ENCODE results near the gene GORASP1. TPM values are rescaled to one million over a fixed set of nuclear protein-coding genes. Genes with fewer than 3 reads are reported as not detected.

Gene GORASP1
- total and polyA plus RNA-seq, 4 donors = 11.8 to 39.4 (median 19.3) TPM

GRCh38 chr3:39126532-39127071, 19.2 kb upstream of the GORASP1 start:
- H3K4me1 ChIP-seq (ENCODE audit: control insufficient read depth in 4 of 4, insufficient read depth in 4 of 4, low read length in 3 of 4) = no peaks in the 10 kb centered on the region
- TF ChIP-seq MAX (IDR thresholded peaks at IDR 0.05) (no peak), NR2F2 (IDR thresholded peaks at IDR 0.05) (no peak), HNF4A (conservative IDR thresholded peaks at IDR 0.05) (no peak), RXRA (IDR thresholded peaks at IDR 0.05) (no peak), CTCF (IDR thresholded peaks at IDR 0.05; ENCODE audit: low read depth, low read length, missing input control) (peak; percentile 57), RAD21 (IDR thresholded peaks at IDR 0.05) (peak; percentile 91 to 96)
- no peak for DNase-seq (ENCODE audit: low spot score)
- H3K9ac ChIP-seq (ENCODE audit: low read depth in 1 of 2, low read length in 2 of 2) = no peak overlapping the region
- no peak overlapping the region for H3K27ac ChIP-seq (ENCODE audit: low read depth in 1 of 2, low read length in 2 of 2)
- 66% methylated on average over 6 of the region's 6 CpGs for WGBS
- H3K9me3 ChIP-seq (ENCODE audit: control insufficient read depth in 4 of 4, low read length in 3 of 4) = no peaks in the 10 kb centered on the region
- no peaks in the 10 kb centered on the region for H3K27me3 ChIP-seq (ENCODE audit: control insufficient read depth in 4 of 4, insufficient read depth in 4 of 4, low read length in 3 of 4)
- H3K4me3 ChIP-seq (ENCODE audit: low read depth in 1 of 3, low read length in 3 of 3) = no peak overlapping the region
- no peaks in the 10 kb centered on the region for H3K36me3 ChIP-seq (ENCODE audit: control insufficient read depth in 4 of 4, insufficient read depth in 3 of 4, low read depth in 1 of 4, low read length in 3 of 4)

- 72% methylated on average over 12 of the region's 12 CpGs for WGBS
- Histone ChIP-seq H3K36me3 (ENCODE audit: control insufficient read depth in 4 of 4, insufficient read depth in 3 of 4, low read depth in 1 of 4, low read length in 3 of 4) (no peaks in the 10 kb centered on the region), H3K27me3 (ENCODE audit: control insufficient read depth in 4 of 4, insufficient read depth in 4 of 4, low read length in 3 of 4) (no peaks in the 10 kb centered on the region), H3K4me1 (ENCODE audit: control insufficient read depth in 4 of 4, insufficient read depth in 4 of 4, low read length in 3 of 4) (no peaks in the 10 kb centered on the region), H3K9me3 (ENCODE audit: control insufficient read depth in 4 of 4, low read length in 3 of 4) (no peaks in the 10 kb centered on the region), H3K9ac (ENCODE audit: low read depth in 1 of 2, low read length in 2 of 2) (no peak overlapping the region), H3K27ac (ENCODE audit: low read depth in 1 of 2, low read length in 2 of 2) (no peak overlapping the region), H3K4me3 (ENCODE audit: low read depth in 1 of 3, low read length in 3 of 3) (no peak overlapping the region)
- DNase-seq (ENCODE audit: low spot score) = no peak
- TF ChIP-seq HNF4G (IDR thresholded peaks at IDR 0.05) (no peak), HNF4A (conservative IDR thresholded peaks at IDR 0.05) (peak in 1 of 2 donors; percentile 12), CTCF (IDR thresholded peaks at IDR 0.05; ENCODE audit: low read depth, low read length, missing input control) (no peak), MAX (IDR thresholded peaks at IDR 0.05) (no peak), YY1 (IDR thresholded peaks at IDR 0.05) (no peak), FOXA1 (IDR thresholded peaks at IDR 0.05) (no peak), NR2F2 (IDR thresholded peaks at IDR 0.05) (no peak), ZBTB33 (IDR thresholded peaks at IDR 0.05) (no peak), FOXA2 (IDR thresholded peaks at IDR 0.05) (no peak), REST (IDR thresholded peaks at IDR 0.05) (no peak), GABPA (IDR thresholded peaks at IDR 0.05 in 1 of 2, conservative IDR thresholded peaks at IDR 0.05 in 1 of 2) (no peak), JUND (IDR thresholded peaks at IDR 0.05) (peak in 1 of 2 donors; percentile 62), TAF1 (conservative IDR thresholded peaks at IDR 0.05) (no peak), RAD21 (IDR thresholded peaks at IDR 0.05) (no peak), SP1 (IDR thresholded peaks at IDR 0.05) (no peak)
These were observed 18.5 kb upstream of the GORASP1 start for GRCh38 chr3:39125841-39126500.
